ENCODE results near the gene STUM.
A peak's percentile ranks its signal among the peaks of the same experiment; 100 is the strongest.

STUM gene

DNA sequence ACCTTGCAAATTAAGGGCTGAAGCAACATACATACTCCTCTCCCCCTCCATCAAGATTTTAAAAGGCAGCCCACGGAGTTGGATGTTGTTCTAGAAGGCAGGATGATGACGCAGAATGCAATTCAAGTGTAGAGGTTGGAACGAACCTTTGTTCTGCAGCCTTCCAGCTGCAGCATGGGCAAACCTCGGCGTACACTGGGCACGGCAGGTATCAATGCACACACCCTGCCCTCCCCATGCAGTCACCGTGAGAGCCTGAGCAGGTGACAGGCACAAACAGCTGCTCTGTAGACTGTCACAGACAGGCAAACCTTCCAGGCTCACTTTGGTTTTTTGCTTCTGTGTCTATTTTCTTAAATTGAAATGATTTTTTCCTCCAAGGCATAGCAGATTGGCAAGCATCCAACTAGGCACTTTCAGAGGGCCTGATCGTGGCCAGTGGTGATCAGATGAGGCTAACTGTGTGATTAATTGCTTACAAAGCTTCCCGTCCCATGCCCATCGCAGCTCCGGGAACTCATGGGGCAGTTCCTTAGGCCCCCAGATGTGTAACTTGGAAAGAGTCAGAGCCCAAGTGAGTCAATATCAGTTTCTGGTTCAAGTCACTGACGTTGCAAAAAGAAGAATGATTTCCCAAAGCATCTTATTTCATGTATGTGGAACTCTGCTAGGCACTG lies 108.2 kb downstream of the STUM start:
- peak in 1 of 4 experiments; percentile 50 for DNase-seq

- DNase-seq, result no peak
These were observed 109.5 kb downstream of the STUM start for GRCh38 chr1:226657895-226658545.

- DNase-seq, result no peak
These were observed 110.1 kb downstream of the STUM start for GRCh38 chr1:226658546-226659125.

Data from activated naive CD4-positive, alpha-beta T cell (primary cell).